Hepatocyte (in vitro differentiated cells): ENCODE results near the gene CRK.

ENCODE experiments used
- EZH2 ChIP-seq: fragments of 200-600 bp; sonication (generic); IDR thresholded peaks from 2 replicates; pipeline ENCODE4 v1.6.1; 2016; ENCODE audit warnings: antibody characterized with exemption, mild to moderate bottlenecking, borderline replicate concordance
- EZH2phosphoT487 ChIP-seq: fragments of 200-600 bp; sonication (generic); IDR thresholded peaks from one replicate; pipeline ENCODE4 v1.6.1; 2018; ENCODE audit warnings: antibody characterized with exemption, mild to moderate bottlenecking, low read depth, moderate library complexity; ENCODE audit not compliant: unreplicated experiment, severe bottlenecking
- TF ChIP-seq, protein P1 (sequence below): fragments of 200-600 bp; sonication (generic); IDR thresholded peaks from 2 replicates; pipeline ENCODE4 v1.5.1; 2016; ENCODE audit warnings: antibody characterized with exemption, mild to moderate bottlenecking; ENCODE audit not compliant: poor library complexity

DNA sequence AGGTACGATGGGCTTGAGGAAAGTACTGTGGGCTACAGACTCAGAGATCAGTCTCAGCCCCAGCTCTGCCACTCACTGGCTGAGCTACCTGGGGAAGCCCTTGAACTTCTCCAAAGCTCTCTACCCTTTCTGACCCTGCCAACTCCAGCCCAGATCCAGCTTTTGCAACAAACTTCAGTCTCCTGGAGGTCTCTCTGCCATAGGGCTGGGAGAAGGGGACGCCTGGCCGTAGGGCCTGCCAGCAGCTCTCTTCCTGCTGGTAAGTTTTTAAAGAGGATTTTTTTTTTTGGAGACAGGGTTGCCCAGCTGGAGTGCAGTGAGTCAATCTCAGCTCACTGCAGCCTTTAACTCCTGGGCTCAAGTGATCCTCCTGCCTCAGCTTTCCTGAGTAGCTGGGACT, 48.8 kb upstream of the CRK start:
- TF ChIP-seq, protein P1, sequence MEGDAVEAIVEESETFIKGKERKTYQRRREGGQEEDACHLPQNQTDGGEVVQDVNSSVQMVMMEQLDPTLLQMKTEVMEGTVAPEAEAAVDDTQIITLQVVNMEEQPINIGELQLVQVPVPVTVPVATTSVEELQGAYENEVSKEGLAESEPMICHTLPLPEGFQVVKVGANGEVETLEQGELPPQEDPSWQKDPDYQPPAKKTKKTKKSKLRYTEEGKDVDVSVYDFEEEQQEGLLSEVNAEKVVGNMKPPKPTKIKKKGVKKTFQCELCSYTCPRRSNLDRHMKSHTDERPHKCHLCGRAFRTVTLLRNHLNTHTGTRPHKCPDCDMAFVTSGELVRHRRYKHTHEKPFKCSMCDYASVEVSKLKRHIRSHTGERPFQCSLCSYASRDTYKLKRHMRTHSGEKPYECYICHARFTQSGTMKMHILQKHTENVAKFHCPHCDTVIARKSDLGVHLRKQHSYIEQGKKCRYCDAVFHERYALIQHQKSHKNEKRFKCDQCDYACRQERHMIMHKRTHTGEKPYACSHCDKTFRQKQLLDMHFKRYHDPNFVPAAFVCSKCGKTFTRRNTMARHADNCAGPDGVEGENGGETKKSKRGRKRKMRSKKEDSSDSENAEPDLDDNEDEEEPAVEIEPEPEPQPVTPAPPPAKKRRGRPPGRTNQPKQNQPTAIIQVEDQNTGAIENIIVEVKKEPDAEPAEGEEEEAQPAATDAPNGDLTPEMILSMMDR: no peak
- no peak for TF ChIP-seq EZH2phosphoT487
- TF ChIP-seq EZH2: no peak
